Hepatocyte (in vitro differentiated cells): ENCODE results near the gene PCCA.
"Not testable (repeated sequence)": the region's sequence is repeated elsewhere in the genome, so short reads cannot be mapped to it uniquely, and the experiment has no call there.

Source experiments
- CTCF ChIP-seq: fragments of 200-600 bp; sonication (generic); IDR thresholded peaks from 2 replicates; pipeline ENCODE4 v1.5.1; 2016; ENCODE audit warnings: antibody characterized with exemption, mild to moderate bottlenecking; ENCODE audit not compliant: poor library complexity
- EZH2 ChIP-seq: fragments of 200-600 bp; sonication (generic); IDR thresholded peaks from 2 replicates; pipeline ENCODE4 v1.6.1; 2016; ENCODE audit warnings: antibody characterized with exemption, mild to moderate bottlenecking, borderline replicate concordance

- TF ChIP-seq EZH2, CTCF: not testable (repeated sequence)
These were observed 135.2 kb downstream of the PCCA start for GRCh38 chr13:100223966-100224530.
